B cell (primary cell): ENCODE results near the gene RIC8B. TPM values are rescaled to one million over a fixed set of nuclear protein-coding genes. Genes with fewer than 3 reads are reported as not detected.

Experiments used
- ATAC-seq: fragments of 200-7000 bp; cut with Tn5 transposase; one replicate; pipeline ENCODE4 v1.10.0; 2021; ENCODE audit warnings: low read depth, mild to moderate bottlenecking, moderate number of reproducible peaks, moderate library complexity
- CTCF ChIA-PET: fragments of 350-600 bp; sonication (Branson Sonifier 250); formaldehyde crosslinking; loops from one replicate; lab custom pipeline; 2021; ENCODE audit warnings: antibody characterized with exemption, inconsistent platforms; lab: Charles Lee
- POLR2A ChIA-PET: fragments of 350-600 bp; sonication (Branson Sonifier 250); formaldehyde crosslinking; loops from one replicate; lab custom pipeline; 2021; ENCODE audit warnings: antibody characterized with exemption; lab: Charles Lee
- DNase-seq: peaks from one replicate; pipeline ENCODE4 v3.0.0; 2013
- H2AFZ ChIP-seq: 2 replicates; pipeline ENCODE4 v1.6.1; 2012; ENCODE audit warnings: mild to moderate bottlenecking, low read depth, low read length; ENCODE audit not compliant: insufficient read depth, poor library complexity, severe bottlenecking
- H3K27ac ChIP-seq, 2 donors: 1 replicate in 1 of 2; 2 replicates in 1 of 2; pipeline ENCODE4 v1.5.1; 2012 to 2013; ENCODE audit warnings: low read length in 2 of 2, mild to moderate bottlenecking in 2 of 2, moderate library complexity in 1 of 2
- H3K27me3 ChIP-seq, 4 experiments: fragments of 200-600 bp in 1 of 4; sonication (generic) in 1 of 4; replicated peaks in 1 of 4; 1 replicate in 2 of 4; 2 replicates in 2 of 4; pipeline versions ENCODE4 v1.6.1 to v1.7.0; 2013 to 2016; ENCODE audit warnings: low read length in 3 of 4, mild to moderate bottlenecking in 2 of 4, mixed read lengths in 1 of 4, moderate library complexity in 1 of 4; ENCODE audit not compliant: insufficient read depth in 4 of 4, control insufficient read depth in 3 of 4; ENCODE audit errors: control extremely low read depth in 1 of 4
- H3K36me3 ChIP-seq, 2 experiments: replicated peaks in 1 of 2; 1 replicate in 1 of 2; 2 replicates in 1 of 2; pipeline versions ENCODE4 v1.6.1 to v1.7.1; 2013; ENCODE audit warnings: low read length in 1 of 2; ENCODE audit not compliant: insufficient read depth in 2 of 2, control insufficient read depth in 1 of 2; ENCODE audit errors: control extremely low read depth in 1 of 2, extremely low read depth in 1 of 2
- H3K4me1 ChIP-seq, 2 donors: fragments of 200-600 bp in 1 of 2; sonication (generic) in 1 of 2; 1 replicate in 1 of 2; 2 replicates in 1 of 2; pipeline versions ENCODE4 v1.5.1 to v1.6.1; 2013 to 2017; ENCODE audit warnings: low read length in 2 of 2; ENCODE audit not compliant: control insufficient read depth in 2 of 2, insufficient read depth in 2 of 2
- H3K4me2 ChIP-seq: replicated peaks from 2 replicates; pipeline ENCODE3; 2012; ENCODE audit warnings: mild to moderate bottlenecking, low read depth, low read length; ENCODE audit not compliant: poor library complexity, severe bottlenecking
- H3K4me3 ChIP-seq, 5 experiments: fragments of 200-600 bp in 1 of 5; sonication (generic) in 1 of 5; 1 replicate in 3 of 5; 2 replicates in 2 of 5; pipeline versions ENCODE4 v1.5.1 to v1.7.0; 2011 to 2016; ENCODE audit warnings: low read length in 4 of 5, mild to moderate bottlenecking in 4 of 5, low read depth in 2 of 5, control low read depth in 1 of 5, moderate library complexity in 1 of 5; ENCODE audit not compliant: insufficient read depth in 1 of 5; ENCODE audit errors: control extremely low read depth in 1 of 5, extremely low read depth in 1 of 5
- H3K79me2 ChIP-seq: fragments of 200-600 bp; sonication (generic); one replicate; pipeline ENCODE4 v1.6.0; 2016; ENCODE audit warnings: low read length; ENCODE audit not compliant: control insufficient read depth, insufficient read depth
- H3K9ac ChIP-seq: fragments of 200-600 bp; sonication (generic); 2 replicates; pipeline ENCODE4 v1.6.1; 2017; ENCODE audit warnings: mild to moderate bottlenecking, low read length, moderate library complexity
- H3K9me3 ChIP-seq, 3 donors: one replicate each; pipeline versions ENCODE4 v1.6.1 to v1.7.1; 2013; ENCODE audit warnings: low read length in 2 of 3; ENCODE audit not compliant: control insufficient read depth in 2 of 3, insufficient read depth in 1 of 3; ENCODE audit errors: control extremely low read depth in 1 of 3
- H4K20me1 ChIP-seq: 2 replicates; pipeline ENCODE4 v1.6.0; 2012; ENCODE audit warnings: mild to moderate bottlenecking, low read length; ENCODE audit not compliant: insufficient read depth, control insufficient read depth, poor library complexity, severe bottlenecking
- H3K27ac Mint-ChIP-seq: one replicate; pipeline ENCODE4 v1.8.0; 2021; ENCODE audit warnings: mixed read lengths
- H3K27me3 Mint-ChIP-seq: one replicate; pipeline ENCODE4 v1.8.0; 2021; ENCODE audit warnings: mixed read lengths
- H3K4me1 Mint-ChIP-seq: one replicate; pipeline ENCODE4 v1.8.0; 2021; ENCODE audit warnings: mixed read lengths
- H3K4me3 Mint-ChIP-seq: one replicate; pipeline ENCODE4 v1.8.0; 2021; ENCODE audit warnings: mixed read lengths
- H3K9me3 Mint-ChIP-seq: one replicate; pipeline ENCODE4 v1.8.0; 2022; ENCODE audit warnings: mixed read lengths; ENCODE audit not compliant: insufficient read depth
- EZH2 ChIP-seq: IDR thresholded peaks from 2 replicates; pipeline ENCODE4 v1.6.1; 2012; ENCODE audit warnings: borderline replicate concordance, low read depth, mild to moderate bottlenecking, moderate library complexity, low read length; ENCODE audit not compliant: insufficient read depth, poor library complexity, severe bottlenecking
- WGBS: methylation state at CpG from one replicate; pipeline ENCODE4 v1.1.5; 2013; ENCODE audit warnings: missing lambda C conversion rate; ENCODE audit not compliant: insufficient coverage; 5-methylcytosine and 5-hydroxymethylcytosine counted together
- intact Hi-C: fragments of 100-400 bp; cut with micrococcal nuclease; formaldehyde crosslinking; loops from one replicate; pipeline ENCODE4 v1.10.0; 2022
- polyA minus RNA-seq: library from RNA; depleted of rRNA, polyadenylated mRNA; stranded (reverse); fragments of >200 nt; gene quantifications from 2 replicates; pipeline ENCODE4 v1.2.3, GENCODE V29; 2012
- polyA plus RNA-seq: library from polyadenylated mRNA; depleted of rRNA; stranded (reverse); fragments of >200 nt; gene quantifications from 2 replicates; pipeline ENCODE4 v1.2.3, GENCODE V29; 2012
- total RNA-seq, 2 donors: library from RNA; stranded (reverse); fragments of 120-200 nt in 1 of 2; gene quantifications; 1 replicate in 1 of 2; 2 replicates in 1 of 2; pipeline versions ENCODE4 v1.2.3 to v1.2.4, GENCODE V29; 2013 to 2022
- TF ChIP-seq, protein P1 (sequence below): fragments of 200-600 bp; IDR thresholded peaks from one replicate; pipeline ENCODE4 v1.8.0; 2022; ENCODE audit warnings: antibody characterized with exemption, mild to moderate bottlenecking

The RIC8B gene, protein sequence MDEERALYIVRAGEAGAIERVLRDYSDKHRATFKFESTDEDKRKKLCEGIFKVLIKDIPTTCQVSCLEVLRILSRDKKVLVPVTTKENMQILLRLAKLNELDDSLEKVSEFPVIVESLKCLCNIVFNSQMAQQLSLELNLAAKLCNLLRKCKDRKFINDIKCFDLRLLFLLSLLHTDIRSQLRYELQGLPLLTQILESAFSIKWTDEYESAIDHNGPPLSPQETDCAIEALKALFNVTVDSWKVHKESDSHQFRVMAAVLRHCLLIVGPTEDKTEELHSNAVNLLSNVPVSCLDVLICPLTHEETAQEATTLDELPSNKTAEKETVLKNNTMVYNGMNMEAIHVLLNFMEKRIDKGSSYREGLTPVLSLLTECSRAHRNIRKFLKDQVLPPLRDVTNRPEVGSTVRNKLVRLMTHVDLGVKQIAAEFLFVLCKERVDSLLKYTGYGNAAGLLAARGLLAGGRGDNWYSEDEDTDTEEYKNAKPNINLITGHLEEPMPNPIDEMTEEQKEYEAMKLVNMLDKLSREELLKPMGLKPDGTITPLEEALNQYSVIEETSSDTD
- 12.7 and 14.8 TPM in 2 replicates for total RNA-seq
- total RNA-seq (2013), result 3.7 TPM
- 2.2 and 3.0 TPM in 2 replicates for polyA plus RNA-seq
- 2.9 and 4.0 TPM in 2 replicates for polyA minus RNA-seq

DNA sequence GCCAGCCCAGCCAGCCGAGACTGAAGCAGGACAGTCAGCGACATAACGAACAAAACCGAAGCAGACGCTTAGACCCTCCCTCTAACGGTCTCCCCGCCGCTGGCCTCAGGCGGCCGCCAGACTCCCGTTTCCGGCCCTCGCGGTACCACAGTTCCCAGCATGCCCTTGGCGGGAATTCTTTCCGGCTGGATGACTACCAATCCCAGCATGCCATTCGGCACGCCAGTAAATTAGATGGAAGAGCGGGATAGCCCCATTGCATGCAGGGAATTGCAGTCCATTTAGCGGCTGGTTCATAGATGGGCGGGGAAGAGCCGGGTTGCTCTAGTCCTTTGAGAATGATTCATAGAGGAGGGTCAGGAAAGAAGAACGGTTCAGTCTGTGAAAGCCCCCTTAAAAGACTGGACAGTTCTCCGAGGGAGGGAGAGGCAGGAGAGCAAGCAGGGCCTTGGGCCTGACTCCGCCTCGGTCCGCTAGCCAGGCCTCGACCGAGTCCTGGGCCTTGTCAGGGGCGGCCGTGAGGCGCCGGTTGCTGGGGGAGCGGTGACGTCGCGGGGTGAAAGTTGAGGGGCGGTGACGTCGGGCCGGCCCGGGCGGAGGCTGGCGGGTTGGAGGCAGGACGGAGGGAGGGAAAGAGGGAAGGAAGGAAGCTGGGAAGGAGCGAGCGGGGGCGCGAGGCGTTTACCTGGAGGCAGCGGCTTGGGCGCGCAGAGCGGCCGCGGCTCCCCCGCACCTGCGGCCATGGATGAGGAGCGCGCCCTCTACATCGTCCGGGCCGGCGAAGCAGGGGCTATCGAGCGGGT lies at the start of gene RIC8B:
RIC8B (plus strand) TSS at position 678 of the 803 bp plus-strand sequence; CDS start at position 742, 64 bp downstream.
- peak within 1 kb of the TSS in 1 of 2 donors; percentile 69 for H3K27ac ChIP-seq
- H3K4me1 ChIP-seq, result peaks cover 16 to 17% of the 10 kb centered on the region in 2 donors
- no peaks in the 10 kb centered on the region for H3K36me3 ChIP-seq
- peak within 1 kb of the TSS; percentile 73 for H3K9ac ChIP-seq
- Mint-ChIP-seq H3K9me3 (no peaks in the 10 kb centered on the region), H3K27me3 (peaks cover 8% of the 10 kb centered on the region), H3K4me1 (peaks cover 27% of the 10 kb centered on the region), H3K4me3 (peak within 1 kb of the TSS; percentile 96), H3K27ac (peak within 1 kb of the TSS; percentile 88)
- intact Hi-C loops, result loop anchor here (1.0 to 5.0 kb wide), 3 partner anchors 14 to 472 kb away; partner anchors contain the start of genes POLR3B and TCP11L2
- POLR2A ChIA-PET, result no interaction called here
- H3K79me2 ChIP-seq, result peaks cover 11% of the 10 kb centered on the region
- peak within 1 kb of the TSS; percentile 92 for H2AFZ ChIP-seq
- H3K4me3 ChIP-seq, result peak within 1 kb of the TSS; percentile 67 to 77 (median 70)
- H3K27me3 ChIP-seq, result peaks cover 0 to 14% (median 2%) of the 10 kb centered on the region in 4 experiments
- H4K20me1 ChIP-seq, result no peaks in the 10 kb centered on the region
- H3K4me2 ChIP-seq, result peak within 1 kb of the TSS; percentile 90
- DNase-seq (peak; percentile 74), ATAC-seq (peak; percentile 86)
- CTCF ChIA-PET, result interaction anchor here (1.2 kb wide), 1 partner anchor 21 kb away, joined by 3 read pairs; no protein-coding TSS in a partner anchor
- no peak for TF ChIP-seq EZH2
- TF ChIP-seq, protein P1, sequence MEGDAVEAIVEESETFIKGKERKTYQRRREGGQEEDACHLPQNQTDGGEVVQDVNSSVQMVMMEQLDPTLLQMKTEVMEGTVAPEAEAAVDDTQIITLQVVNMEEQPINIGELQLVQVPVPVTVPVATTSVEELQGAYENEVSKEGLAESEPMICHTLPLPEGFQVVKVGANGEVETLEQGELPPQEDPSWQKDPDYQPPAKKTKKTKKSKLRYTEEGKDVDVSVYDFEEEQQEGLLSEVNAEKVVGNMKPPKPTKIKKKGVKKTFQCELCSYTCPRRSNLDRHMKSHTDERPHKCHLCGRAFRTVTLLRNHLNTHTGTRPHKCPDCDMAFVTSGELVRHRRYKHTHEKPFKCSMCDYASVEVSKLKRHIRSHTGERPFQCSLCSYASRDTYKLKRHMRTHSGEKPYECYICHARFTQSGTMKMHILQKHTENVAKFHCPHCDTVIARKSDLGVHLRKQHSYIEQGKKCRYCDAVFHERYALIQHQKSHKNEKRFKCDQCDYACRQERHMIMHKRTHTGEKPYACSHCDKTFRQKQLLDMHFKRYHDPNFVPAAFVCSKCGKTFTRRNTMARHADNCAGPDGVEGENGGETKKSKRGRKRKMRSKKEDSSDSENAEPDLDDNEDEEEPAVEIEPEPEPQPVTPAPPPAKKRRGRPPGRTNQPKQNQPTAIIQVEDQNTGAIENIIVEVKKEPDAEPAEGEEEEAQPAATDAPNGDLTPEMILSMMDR, result no peak
- H3K9me3 ChIP-seq, result peaks cover 0 to 4% (median 0%) of the 10 kb centered on the region in 3 donors
- under 1% methylated on average over 66 of the region's 66 CpGs for WGBS
